ENCODE data around the gene EIF3K.

Gene EIF3K

GRCh38 chr19:38662537-38663155 lies 43.7 kb downstream of the EIF3K start:
- TF ChIP-seq OSR1 (CRISPR knock-in tag; IDR thresholded peaks at IDR 0.05), result no peak
- TF ChIP-seq POU6F1 (CRISPR knock-in tag; IDR thresholded peaks at IDR 0.05; ENCODE audit: borderline replicate concordance, low read depth), result no peak
- TF ChIP-seq BACH2 (CRISPR knock-in tag; IDR thresholded peaks at IDR 0.05; ENCODE audit: borderline replicate concordance), result no peak
- TF ChIP-seq PATZ1 (CRISPR knock-in tag; IDR thresholded peaks at IDR 0.05; ENCODE audit: borderline replicate concordance), result no peak
- no peak for TF ChIP-seq CSDC2 (CRISPR knock-in tag; IDR thresholded peaks at IDR 0.05)
- TF ChIP-seq ZC3H10 (CRISPR knock-in tag; IDR thresholded peaks at IDR 0.05), result no peak
- no peak for TF ChIP-seq ISL1 (CRISPR knock-in tag; IDR thresholded peaks at IDR 0.05)
- no peak for TF ChIP-seq GLIS3 (CRISPR knock-in tag; IDR thresholded peaks at IDR 0.05)
- no peak for TF ChIP-seq TOX (CRISPR knock-in tag; IDR thresholded peaks at IDR 0.05; ENCODE audit: borderline replicate concordance)
- no peak for TF ChIP-seq ESRRG (CRISPR knock-in tag; IDR thresholded peaks at IDR 0.05)
- TF ChIP-seq ZNF70 (CRISPR knock-in tag; IDR thresholded peaks at IDR 0.05), result no peak
- no peak for TF ChIP-seq ZNF8 (CRISPR knock-in tag; IDR thresholded peaks at IDR 0.05)
- TF ChIP-seq RARB (CRISPR knock-in tag; IDR thresholded peaks at IDR 0.05), result no peak
- TF ChIP-seq CREB5 (CRISPR knock-in tag; IDR thresholded peaks at IDR 0.05; ENCODE audit: low read depth), result no peak
- TF ChIP-seq ZFP3 (CRISPR knock-in tag; IDR thresholded peaks at IDR 0.05), result no peak
- TF ChIP-seq ARNTL (CRISPR knock-in tag; IDR thresholded peaks at IDR 0.05; ENCODE audit: borderline replicate concordance, low read depth), result no peak
- no peak for TF ChIP-seq ZNF565 (CRISPR knock-in tag; conservative IDR thresholded peaks at IDR 0.05; ENCODE audit: low read depth)
- no peak for TF ChIP-seq SNAI2 (CRISPR knock-in tag; IDR thresholded peaks at IDR 0.05)
- no peak for ATAC-seq

GRCh38 chr19:38663156-38663651 lies 44.2 kb downstream of the EIF3K start:
- TF ChIP-seq TOX (CRISPR knock-in tag; IDR thresholded peaks at IDR 0.05; ENCODE audit: borderline replicate concordance), result no peak
- TF ChIP-seq GLIS3 (CRISPR knock-in tag; IDR thresholded peaks at IDR 0.05), result no peak
- no peak for TF ChIP-seq ZNF565 (CRISPR knock-in tag; conservative IDR thresholded peaks at IDR 0.05; ENCODE audit: low read depth)
- TF ChIP-seq PATZ1 (CRISPR knock-in tag; IDR thresholded peaks at IDR 0.05; ENCODE audit: borderline replicate concordance), result no peak
- no peak for TF ChIP-seq OSR1 (CRISPR knock-in tag; IDR thresholded peaks at IDR 0.05)
- TF ChIP-seq ARNTL (CRISPR knock-in tag; IDR thresholded peaks at IDR 0.05; ENCODE audit: borderline replicate concordance, low read depth), result no peak
- no peak for TF ChIP-seq SNAI2 (CRISPR knock-in tag; IDR thresholded peaks at IDR 0.05)
- no peak for TF ChIP-seq ZNF70 (CRISPR knock-in tag; IDR thresholded peaks at IDR 0.05)
- no peak for TF ChIP-seq CSDC2 (CRISPR knock-in tag; IDR thresholded peaks at IDR 0.05)
- TF ChIP-seq BACH2 (CRISPR knock-in tag; IDR thresholded peaks at IDR 0.05; ENCODE audit: borderline replicate concordance), result no peak
- TF ChIP-seq TCF4 (CRISPR knock-in tag; IDR thresholded peaks at IDR 0.05; ENCODE audit: borderline replicate concordance), result no peak
- TF ChIP-seq ISL1 (CRISPR knock-in tag; IDR thresholded peaks at IDR 0.05), result no peak
- no peak for TF ChIP-seq PPARA (CRISPR knock-in tag; IDR thresholded peaks at IDR 0.05; ENCODE audit: borderline replicate concordance)
- TF ChIP-seq ZFP3 (CRISPR knock-in tag; IDR thresholded peaks at IDR 0.05), result no peak
- TF ChIP-seq CREB5 (CRISPR knock-in tag; IDR thresholded peaks at IDR 0.05; ENCODE audit: low read depth), result no peak
- TF ChIP-seq TSHZ2 (CRISPR knock-in tag; IDR thresholded peaks at IDR 0.05), result no peak
- TF ChIP-seq ESRRG (CRISPR knock-in tag; IDR thresholded peaks at IDR 0.05), result no peak
- no peak for TF ChIP-seq ZNF8 (CRISPR knock-in tag; IDR thresholded peaks at IDR 0.05)

More at GRCh38 chr19:38663156-38663651, 44.2 kb downstream of the EIF3K start:
- no peak for ATAC-seq

Measured in SK-N-SH treated with all-trans-retinoic acid at 6 μM for 48 hours (cell line).